Right ventricle myocardium superior (tissue), 1 donor: Measurements from ENCODE around the gene IGFBP2. TPM values are rescaled to one million over a fixed set of nuclear protein-coding genes. Genes with fewer than 3 reads are reported as not detected.

ENCODE experiments used
- ATAC-seq: fragments of 200-7000 bp; cut with Tn5 transposase; one replicate; pipeline ENCODE4 v1.9.1; 2020; ENCODE audit warnings: mild to moderate bottlenecking; ENCODE audit not compliant: poor library complexity
- DNase-seq: peaks from one replicate; pipeline ENCODE4 v3.0.0-alpha.2; 2020
- intact Hi-C: fragments of 100-400 bp; cut with DNase I; formaldehyde crosslinking; loops from one replicate; pipeline ENCODE4 v1.11.2; 2022
- total RNA-seq: library from RNA; stranded (reverse); fragmentation: NEBNext Ultra II Directional; extraction: Animal tissue kit (Norgen Biotek cat#: 25700); gene quantifications from one replicate; pipeline ENCODE4 v1.2.1, GENCODE V29; 2021
- donor health status: DM: no; HTN: yes; CAD: no; lungs with severe emphysema.

IGFBP2 gene
- total RNA-seq, 1 donor from 2014 or later, result 51.1 TPM

DNA sequence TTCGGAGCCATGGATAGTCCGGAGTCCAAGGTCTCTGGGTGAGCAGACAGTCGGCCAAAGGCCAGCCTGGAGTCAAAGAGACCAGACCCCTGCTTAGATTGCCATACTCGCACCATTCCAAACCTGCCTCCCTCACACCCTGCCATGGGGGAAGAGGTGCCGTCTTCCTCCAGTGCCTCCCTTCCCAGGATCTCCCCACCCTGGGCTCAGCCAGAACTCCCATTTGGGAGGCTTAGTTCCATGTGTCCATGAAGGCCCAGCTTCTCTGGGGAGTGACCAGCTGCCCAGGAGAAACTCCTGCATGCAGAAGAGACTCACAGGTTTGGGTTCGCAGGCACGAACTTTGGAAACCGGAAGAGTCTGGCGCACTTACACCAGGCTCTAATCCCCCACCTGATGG is 40.4 kb downstream of the IGFBP2 start:
- intact Hi-C loops, result no loop called here
- no peak for DNase-seq
- no peak for ATAC-seq

DNA sequence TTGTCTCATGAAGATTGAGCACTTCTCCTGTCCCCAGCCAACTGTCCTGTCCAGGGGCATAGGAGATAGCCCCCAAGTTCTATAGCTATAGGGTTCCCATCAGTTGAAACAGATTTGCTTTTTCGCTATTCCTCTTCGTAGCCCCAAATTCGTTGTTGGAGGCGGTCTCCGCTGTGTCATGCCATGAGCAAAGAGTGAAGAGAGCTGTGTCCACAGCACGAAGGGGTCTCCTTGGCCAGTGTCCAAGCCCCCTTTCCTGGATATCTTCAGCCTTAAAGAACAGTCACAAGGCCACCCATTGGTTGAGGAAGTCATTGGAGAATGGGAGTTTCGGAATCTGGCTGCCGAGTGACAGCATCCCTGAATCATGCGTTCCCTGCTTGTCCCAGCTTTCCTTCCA is 41.2 kb downstream of the IGFBP2 start:
- ATAC-seq (no peak), DNase-seq (no peak)
- intact Hi-C loops, result no loop called here

DNA sequence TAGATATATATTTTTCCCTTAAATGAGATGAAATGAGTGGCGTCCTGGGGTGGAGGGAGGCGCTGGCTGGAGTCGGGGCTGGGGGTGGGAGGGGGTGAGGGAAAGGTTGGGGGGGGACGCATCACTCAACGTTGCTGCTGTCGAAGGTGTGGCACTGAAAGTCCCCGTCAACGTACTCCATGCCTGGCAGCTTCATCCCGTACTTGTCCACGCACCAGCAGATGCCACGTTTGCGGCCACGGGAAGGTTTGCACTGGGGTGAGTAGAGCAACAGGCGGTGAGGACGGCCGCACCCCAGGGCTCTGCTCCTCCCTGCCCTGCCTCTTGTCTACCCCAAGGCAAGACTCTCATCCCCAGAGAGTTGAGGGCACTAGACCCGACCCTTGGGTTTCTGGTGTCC is 43.4 kb downstream of the IGFBP2 start:
- intact Hi-C loops, result no loop called here

DNA sequence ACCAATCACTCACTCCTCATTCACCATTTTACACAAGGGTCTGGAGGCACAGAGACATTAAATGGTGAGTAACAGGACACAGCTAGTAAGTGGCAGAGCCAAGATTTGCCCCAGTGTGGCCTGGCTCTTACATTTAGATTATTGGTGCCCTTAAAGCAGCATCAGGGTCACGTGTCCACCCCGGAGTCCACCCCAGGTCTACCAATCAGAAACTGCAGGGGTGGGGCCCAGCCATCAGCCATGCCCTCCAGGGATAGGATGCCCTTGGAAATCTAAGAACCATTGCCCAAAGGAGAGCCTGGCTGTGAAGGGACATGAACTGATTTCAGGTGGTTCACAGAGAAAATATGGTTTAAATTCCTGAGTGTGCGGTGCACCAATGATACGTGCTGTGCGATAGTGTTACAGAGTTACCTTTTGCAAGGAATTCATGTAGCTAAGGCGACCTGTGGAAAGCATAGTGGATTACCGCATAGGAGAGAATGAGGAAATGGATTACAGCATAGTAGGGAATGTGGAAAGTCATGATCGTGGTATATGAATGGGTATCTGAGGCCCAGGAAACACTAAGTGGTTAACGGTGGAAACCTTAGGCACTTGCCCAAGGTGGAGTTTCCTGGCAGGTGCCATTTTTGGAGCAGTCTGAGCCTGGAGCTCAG is 44.3 kb downstream of the IGFBP2 start:
- no peak for DNase-seq
- ATAC-seq, result no peak
- intact Hi-C loops, result no loop called here

More for the DNA sequence above, 43.4 kb downstream of the IGFBP2 start:
- no peak for DNase-seq
- ATAC-seq, result no peak

DNA sequence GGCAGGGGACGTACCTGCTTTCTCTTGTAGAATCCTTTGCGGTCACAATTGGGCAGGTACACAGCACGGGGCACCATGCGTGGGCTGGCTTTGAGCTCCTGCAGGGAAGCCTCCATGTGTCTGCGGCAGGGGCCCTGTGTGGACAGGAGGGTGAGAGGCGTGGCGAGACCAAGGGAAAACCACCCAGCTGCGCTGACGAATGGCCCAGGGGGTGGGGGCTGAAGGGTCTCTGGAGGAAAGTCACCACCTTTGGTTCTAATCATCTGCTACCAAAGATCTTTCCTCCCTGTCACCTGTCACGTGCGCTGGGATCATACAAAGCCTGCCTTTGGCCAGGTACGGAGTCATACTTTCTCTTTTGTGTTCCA is 44.9 kb downstream of the IGFBP2 start:
- ATAC-seq (no peak), DNase-seq (no peak)
- intact Hi-C loops, result no loop called here

DNA sequence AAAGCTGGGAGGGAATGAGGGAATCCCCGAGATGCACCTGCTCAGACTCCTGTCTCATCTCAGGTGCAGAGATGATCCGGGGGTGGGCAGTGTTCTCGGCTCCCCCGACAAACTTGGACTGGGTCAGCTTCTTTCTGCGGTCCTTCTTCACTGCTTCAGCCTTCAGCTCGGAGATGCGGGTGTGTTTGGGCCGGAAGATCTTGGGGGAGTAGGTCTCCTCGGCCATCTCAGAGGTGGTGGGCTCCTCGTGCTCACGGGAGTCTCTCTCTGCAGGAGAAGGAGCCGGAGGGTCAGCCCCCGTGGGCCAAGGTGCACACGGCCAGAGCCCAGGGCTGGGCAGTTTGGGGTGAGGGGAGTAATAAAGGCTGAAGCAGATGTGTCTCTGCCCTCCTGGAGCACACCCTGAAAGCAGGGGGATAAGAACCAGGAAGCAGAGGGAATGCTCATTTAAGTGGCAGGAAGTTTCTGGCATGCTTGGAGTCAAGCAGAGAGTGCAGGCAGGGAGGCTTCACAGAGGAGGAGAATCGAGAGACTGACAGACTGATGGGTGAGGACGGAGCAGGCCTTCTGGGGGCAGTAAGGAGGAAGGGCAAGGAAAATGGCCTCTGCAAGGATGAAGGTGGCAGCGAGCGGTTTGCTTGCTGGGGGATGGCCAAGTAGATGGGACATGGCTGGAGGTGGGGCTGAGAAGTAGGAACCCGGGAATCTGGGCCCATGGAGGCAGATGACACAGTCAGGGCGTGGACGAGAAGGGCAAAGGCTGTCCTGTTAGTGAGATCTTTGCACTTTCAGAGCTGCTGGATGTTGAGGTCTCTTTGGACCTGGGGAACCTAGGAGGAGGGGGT is 45.8 kb downstream of the IGFBP2 start:
- no peak for DNase-seq
- no peak for ATAC-seq
- intact Hi-C loops, result no loop called here

DNA sequence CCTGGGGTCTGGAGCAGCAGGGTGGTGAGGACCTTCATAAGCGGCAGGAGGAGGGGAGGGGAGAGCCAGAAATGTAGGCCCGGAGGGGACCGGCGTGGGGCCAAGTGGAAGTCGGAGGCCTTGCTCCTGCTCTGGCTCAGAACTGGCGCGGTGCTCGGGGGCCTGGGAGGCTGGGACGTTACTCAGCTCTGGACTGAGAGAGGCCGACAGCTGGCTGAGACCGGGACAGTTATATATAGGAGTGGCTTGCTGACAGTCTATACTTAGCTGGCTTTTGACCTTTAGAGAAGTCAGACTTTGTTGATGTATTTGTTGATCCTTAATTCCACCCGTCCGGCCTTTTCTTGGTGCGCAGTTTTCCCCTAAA is 46.4 kb downstream of the IGFBP2 start:
- intact Hi-C loops, result loop anchor here (5.0 kb wide), 2 partner anchors 833 to 1033 kb away; no protein-coding TSS in a partner anchor
- DNase-seq, result peak; percentile 88
- ATAC-seq, result peak; percentile 73

DNA sequence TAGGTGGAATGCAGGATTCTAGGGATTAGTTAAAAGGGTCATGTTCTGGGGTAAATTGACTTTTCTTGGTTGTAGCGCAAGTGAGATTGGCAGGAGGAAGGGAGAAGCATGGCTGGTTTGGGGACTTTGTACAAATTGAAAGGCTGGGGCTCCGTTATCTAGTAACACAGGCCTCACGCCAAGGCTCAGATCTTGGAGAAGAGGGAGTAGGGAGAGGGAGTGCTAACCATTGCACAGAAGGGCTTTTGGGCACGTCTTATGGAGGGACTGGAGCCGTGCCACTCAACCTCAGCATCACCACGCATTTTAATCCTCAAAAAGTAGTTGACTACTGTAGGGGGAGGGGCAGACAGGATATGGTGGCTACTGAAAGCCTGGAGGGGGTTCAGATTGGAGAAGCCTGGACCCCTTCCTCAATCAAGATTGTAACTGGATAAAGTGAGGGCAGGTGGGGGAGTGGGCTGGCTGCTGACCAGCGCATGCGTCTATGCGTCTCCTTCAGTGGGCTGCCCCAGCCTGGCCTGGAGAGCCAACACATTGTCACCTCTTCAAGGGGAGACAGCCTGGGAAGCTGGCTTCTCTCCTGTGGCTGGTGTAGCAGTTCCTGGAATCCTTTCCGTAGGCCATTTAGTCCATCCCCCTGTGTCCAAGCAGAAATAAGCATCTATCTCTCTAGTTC is 47.9 kb downstream of the IGFBP2 start:
- ATAC-seq (no peak), DNase-seq (no peak)
- intact Hi-C loops, result loop anchor here (5.0 kb wide), 2 partner anchors 831 to 1031 kb away; no protein-coding TSS in a partner anchor

DNA sequence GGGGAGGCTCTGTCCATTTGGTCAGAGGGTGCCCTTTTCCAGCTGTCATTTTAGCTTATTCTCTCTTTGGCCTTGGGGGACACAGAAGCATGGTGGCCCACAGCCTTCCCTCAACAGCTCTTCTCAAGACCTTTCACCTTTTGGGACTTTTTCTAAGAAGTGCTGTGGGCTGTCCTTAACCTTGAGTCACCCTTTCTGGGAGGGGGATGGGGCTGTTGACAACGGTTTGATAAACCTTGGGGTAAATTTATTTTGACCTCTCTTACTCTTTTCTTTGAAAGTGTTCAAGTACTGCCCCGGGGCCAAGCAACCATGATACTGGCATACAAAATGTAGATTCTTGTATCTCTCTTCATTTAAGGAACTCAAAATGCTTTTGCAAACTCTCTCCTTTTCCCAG is 48.5 kb downstream of the IGFBP2 start:
- ATAC-seq (no peak), DNase-seq (no peak)
- intact Hi-C loops, result loop anchor here (5.0 kb wide), 2 partner anchors 831 to 1031 kb away; no protein-coding TSS in a partner anchor

DNA sequence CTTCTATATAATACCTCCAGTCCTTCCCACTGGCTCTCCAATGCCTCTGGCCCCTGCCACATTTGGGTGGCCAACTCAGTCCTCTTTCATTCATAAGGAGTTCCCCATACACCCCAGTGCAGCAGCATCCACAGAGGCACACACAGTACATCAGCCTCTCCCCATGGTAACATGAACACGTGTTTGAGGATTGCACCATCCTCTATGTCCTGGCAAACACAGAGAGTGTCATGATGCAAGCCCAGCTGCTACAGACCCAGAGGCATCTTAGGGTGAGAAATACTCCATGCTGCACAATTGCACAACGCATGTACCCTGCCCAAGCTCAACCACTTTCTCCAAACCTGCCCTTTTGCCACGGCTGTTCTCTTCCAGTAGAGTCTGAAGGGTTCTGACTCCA is 50.6 kb downstream of the IGFBP2 start:
- DNase-seq (peak; percentile 62), ATAC-seq (peak; percentile 71)
- intact Hi-C loops, result loop anchor here (5.0 kb wide), 2 partner anchors 828 to 1028 kb away; no protein-coding TSS in a partner anchor

DNA sequence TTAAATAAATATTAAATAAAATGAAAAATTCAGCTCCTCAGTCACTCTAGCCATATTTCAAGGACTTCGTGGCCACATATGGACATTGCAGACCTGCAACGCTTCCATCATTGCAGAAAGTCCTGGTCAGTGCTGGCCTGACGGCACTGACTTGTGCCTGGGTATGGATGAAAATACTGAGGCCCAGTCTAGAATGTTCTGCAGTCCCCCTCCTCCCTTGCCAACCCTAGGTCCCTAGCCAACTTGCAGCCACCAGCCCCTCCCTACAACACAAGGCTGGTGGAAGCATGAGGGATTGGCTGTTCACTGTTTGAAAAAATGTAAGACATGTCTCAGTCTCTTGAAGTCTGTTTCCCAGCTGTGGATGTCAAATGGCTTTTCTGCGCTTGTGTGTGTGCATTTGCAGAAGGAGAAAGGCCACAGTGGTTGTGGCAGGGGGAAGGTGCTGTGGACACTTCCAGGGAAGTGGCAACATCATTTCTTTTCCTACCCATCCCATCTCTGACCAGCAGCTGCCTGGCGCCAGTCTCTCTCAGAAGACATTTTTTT is 52.2 kb downstream of the IGFBP2 start:
- intact Hi-C loops, result no loop called here
- DNase-seq (no peak), ATAC-seq (no peak)

DNA sequence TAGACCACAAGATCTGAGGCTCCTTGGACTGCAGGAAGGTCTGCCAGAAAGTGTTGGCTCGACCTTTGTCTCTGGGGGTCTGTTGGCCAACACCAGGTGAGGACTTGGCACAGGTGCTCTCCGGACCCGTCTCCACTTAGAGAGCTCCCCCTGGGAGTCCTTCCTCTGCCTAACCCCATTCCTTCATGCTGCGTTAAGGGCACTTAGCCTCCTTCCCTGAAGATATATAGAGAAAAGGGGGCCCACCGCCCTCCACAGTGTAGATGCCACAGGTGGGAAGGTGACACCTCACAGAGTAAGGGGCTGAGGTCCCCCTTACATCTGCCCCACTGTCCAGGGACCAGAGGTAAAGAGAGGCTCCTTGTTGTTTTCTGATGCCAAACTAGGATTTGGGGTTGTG is 53.9 kb downstream of the IGFBP2 start:
- DNase-seq, result no peak
- ATAC-seq, result no peak
- intact Hi-C loops, result no loop called here

DNA sequence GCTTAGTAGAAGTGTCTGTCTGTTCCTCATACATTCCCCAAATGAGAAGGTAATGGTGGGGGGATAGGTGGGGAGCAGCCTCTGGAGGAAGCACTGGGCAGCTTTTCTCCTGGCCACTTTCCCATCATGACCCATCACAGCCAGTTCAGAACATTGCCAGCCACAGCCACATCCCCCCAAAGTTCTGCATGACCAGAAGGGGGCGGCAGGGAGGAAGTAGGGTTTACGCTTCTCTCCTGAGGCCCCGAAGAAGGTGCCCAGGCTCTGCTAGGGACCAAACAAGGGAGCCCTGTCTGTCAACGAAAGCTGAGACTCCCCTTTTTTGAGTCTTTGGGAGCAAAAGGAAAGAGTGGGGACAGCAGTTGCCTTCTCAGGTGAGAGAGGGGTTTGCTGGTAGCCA is 54.4 kb downstream of the IGFBP2 start:
- DNase-seq (no peak), ATAC-seq (no peak)
- intact Hi-C loops, result no loop called here

DNA sequence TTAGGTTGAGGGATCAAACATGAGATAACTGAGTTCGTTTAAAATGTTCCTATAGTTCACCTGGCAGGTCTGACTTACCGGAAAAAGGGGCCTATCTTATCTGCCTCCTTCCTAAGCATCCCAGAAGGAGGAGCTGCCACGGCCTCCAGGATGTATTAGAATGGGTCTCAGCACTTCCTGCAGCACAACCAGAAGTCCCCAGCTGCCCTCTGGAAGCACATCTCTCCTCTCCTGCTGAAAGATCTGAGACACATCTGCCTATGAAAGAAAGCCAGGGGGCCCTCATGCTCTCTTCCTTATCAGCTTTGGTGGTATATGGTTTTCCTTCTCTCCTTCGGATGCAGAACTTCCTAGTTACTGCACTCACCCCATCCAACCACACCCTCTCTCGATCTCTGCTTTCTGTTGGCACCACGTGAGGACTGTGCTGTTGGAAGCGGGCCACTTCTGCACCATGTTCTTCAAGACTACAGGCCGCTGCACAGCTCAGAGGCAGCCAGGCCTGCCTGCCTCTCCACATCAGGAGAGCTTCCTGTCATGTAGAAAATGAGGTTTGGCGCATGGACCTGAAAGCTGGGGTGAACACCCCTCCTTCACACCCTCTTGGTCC is 55.6 kb downstream of the IGFBP2 start:
- DNase-seq (peak; percentile 76), ATAC-seq (peak; percentile 18)
- intact Hi-C loops, result no loop called here

DNA sequence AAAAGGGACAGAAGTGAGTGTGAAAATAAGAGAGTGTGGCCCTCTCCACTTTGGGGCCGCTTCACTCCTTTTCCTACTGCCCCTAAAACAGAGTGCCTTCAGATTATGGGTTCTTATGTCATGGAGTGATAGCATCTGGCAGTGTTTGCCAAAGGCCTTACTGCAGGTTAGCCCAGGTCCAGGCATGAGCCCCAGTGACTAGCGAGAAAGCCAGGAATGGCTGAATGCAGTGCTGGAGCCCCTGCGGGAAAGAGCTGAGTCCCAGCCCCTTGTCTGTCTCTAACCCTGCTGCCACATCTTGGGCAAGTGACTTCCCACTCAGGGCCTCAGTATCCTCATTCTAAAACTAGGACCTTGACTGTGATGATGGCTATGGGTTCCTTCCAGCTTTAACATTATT is 56.2 kb downstream of the IGFBP2 start:
- intact Hi-C loops, result no loop called here
- ATAC-seq (no peak), DNase-seq (no peak)

DNA sequence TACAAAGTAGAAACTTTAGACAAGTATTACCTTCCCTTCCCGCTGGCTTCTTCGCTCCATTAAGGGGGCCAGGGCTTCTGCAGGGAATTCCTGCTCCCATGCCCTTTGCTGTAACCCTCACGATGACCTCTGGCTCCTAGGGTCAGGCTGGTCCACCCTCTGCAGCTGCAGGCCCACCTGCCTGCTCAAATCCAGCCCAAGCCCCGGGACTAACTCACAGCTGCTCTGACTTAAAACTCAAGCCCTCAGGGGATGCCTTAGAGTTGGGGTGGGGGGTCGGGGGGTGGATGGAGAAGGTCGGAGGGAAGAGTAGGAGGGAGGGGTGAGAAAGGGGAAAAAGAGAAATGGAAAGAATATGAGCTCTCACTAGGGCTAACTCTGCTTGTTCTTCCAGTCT is 57.2 kb downstream of the IGFBP2 start:
- ATAC-seq (no peak), DNase-seq (no peak)
- intact Hi-C loops, result no loop called here

DNA sequence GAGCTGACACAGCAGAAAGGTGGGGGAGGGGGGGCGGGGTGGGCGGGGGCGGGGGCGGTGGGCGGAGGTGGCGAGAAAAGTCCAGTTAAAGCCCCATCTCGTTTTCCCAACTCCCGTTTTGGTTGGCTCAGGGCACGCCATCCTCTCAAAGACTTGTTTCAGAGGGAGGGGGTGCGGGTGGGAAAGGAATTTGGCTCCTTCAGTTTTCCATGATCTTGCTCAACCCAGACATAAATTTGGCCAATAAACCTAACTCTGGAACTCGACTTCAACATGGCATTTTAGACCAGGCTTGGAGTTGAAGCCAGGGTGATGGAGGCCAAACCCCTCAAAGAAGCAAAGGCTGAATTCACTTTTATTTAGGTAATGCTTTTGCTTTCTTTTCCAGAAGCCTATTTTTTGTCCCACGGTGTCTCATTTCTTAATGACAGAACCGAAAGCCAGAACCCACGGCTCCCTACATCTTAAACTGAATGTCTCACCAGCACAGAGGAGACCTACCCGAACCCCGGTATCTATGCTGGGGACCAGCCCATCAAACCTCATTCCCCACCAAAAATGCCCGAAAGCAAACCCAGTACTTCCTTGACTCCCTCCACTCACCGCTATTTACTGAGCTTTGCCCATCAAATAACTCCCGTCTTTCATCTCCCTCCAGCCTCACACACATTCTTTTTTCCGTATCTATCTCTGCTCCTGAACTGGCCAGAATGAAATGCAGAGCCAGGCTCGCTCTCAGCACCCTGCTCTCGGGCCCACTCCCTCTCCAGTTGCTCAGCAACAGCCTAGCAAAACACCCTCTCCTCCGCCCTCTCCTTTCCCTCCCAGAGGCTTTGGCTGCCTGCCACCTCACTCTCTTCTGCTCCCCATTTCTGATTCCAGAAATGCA is 57.9 kb downstream of the IGFBP2 start:
- peak; percentile 90 for DNase-seq
- intact Hi-C loops, result no loop called here
- ATAC-seq, result peak; percentile 71
